H9 (cell line): ENCODE results near the gene TESK2. TPM values are rescaled to one million over a fixed set of nuclear protein-coding genes. Genes with fewer than 3 reads are reported as not detected.

Experiments
- DNase-seq: peaks from one replicate; pipeline ENCODE4 v3.0.0-alpha.2; 2017
- H2AFZ ChIP-seq: one replicate; pipeline ENCODE4 v1.6.1; 2013; ENCODE audit warnings: mild to moderate bottlenecking, low read length, control low read depth, moderate library complexity
- H2AK5ac ChIP-seq: 2 replicates; pipeline ENCODE4 v1.6.1; 2013; ENCODE audit warnings: low read length, control low read depth, mixed read lengths; ENCODE audit not compliant: insufficient read length
- H2BK120ac ChIP-seq: one replicate; pipeline ENCODE4 v1.6.1; 2013; ENCODE audit warnings: low read depth, mild to moderate bottlenecking, low read length, control low read depth, inconsistent platforms; ENCODE audit not compliant: poor library complexity, severe bottlenecking
- H2BK12ac ChIP-seq: 2 replicates; pipeline ENCODE4 v1.6.1; 2013; ENCODE audit warnings: low read length, control low read depth, mixed read lengths, low read depth; ENCODE audit not compliant: insufficient read length
- H2BK15ac ChIP-seq: 2 replicates; pipeline ENCODE4 v1.6.1; 2013; ENCODE audit warnings: low read depth, low read length, control low read depth
- H2BK20ac ChIP-seq: one replicate; pipeline ENCODE4 v1.6.1; 2013; ENCODE audit warnings: low read depth, mild to moderate bottlenecking, low read length, control low read depth, inconsistent platforms; ENCODE audit not compliant: poor library complexity, severe bottlenecking
- H2BK5ac ChIP-seq: 2 replicates; pipeline ENCODE4 v1.6.1; 2013; ENCODE audit warnings: low read length, control low read depth, mixed read lengths; ENCODE audit not compliant: insufficient read length
- H3K14ac ChIP-seq: 2 replicates; pipeline ENCODE4 v1.6.1; 2013; ENCODE audit warnings: low read length, control low read depth; ENCODE audit not compliant: insufficient read depth
- H3K18ac ChIP-seq: 2 replicates; pipeline ENCODE4 v1.6.1; 2013; ENCODE audit warnings: low read depth, mild to moderate bottlenecking, mixed read lengths, low read length, control low read depth; ENCODE audit not compliant: insufficient read length
- H3K23ac ChIP-seq: 2 replicates; pipeline ENCODE4 v1.6.1; 2013; ENCODE audit warnings: low read length, control low read depth, mixed read lengths, low read depth; ENCODE audit not compliant: insufficient read length
- H3K23me2 ChIP-seq: 2 replicates; pipeline ENCODE4 v1.6.1; 2013; ENCODE audit warnings: low read depth, mild to moderate bottlenecking, mixed read lengths, low read length, control low read depth; ENCODE audit not compliant: insufficient read length, poor library complexity, severe bottlenecking
- H3K27ac ChIP-seq: 2 replicates; pipeline ENCODE4 v1.5.1; 2013; ENCODE audit warnings: low read length, control low read depth, mixed read lengths, low read depth; ENCODE audit not compliant: insufficient read length
- H3K27me3 ChIP-seq: 2 replicates; pipeline ENCODE4 v1.6.1; 2013; ENCODE audit warnings: low read length, control low read depth, inconsistent platforms; ENCODE audit not compliant: insufficient read depth
- H3K4ac ChIP-seq: 2 replicates; pipeline ENCODE4 v1.6.1; 2013; ENCODE audit warnings: low read depth, mild to moderate bottlenecking, control low read depth, inconsistent platforms, low read length, moderate library complexity
- H3K4me1 ChIP-seq: 2 replicates; pipeline ENCODE4 v1.6.1; 2013; ENCODE audit warnings: low read length, control low read depth, inconsistent platforms; ENCODE audit not compliant: insufficient read depth
- H3K4me2 ChIP-seq: 2 replicates; pipeline ENCODE4 v1.6.1; 2013; ENCODE audit warnings: low read length, control low read depth, mixed read lengths; ENCODE audit not compliant: insufficient read length, insufficient read depth
- H3K56ac ChIP-seq: 2 replicates; pipeline ENCODE4 v1.6.1; 2013; ENCODE audit warnings: low read depth, mild to moderate bottlenecking, mixed read lengths, low read length, control low read depth; ENCODE audit not compliant: insufficient read length
- H3K79me1 ChIP-seq: 2 replicates; pipeline ENCODE4 v1.6.1; 2013; ENCODE audit warnings: low read depth, mild to moderate bottlenecking, moderate library complexity, low read length, control low read depth, inconsistent platforms; ENCODE audit not compliant: insufficient read depth, poor library complexity, severe bottlenecking
- H3K79me2 ChIP-seq: 2 replicates; pipeline ENCODE4 v1.6.1; 2013; ENCODE audit warnings: low read length, control low read depth, inconsistent platforms; ENCODE audit not compliant: insufficient read depth
- H3K9ac ChIP-seq: 2 replicates; pipeline ENCODE4 v1.6.1; 2013; ENCODE audit warnings: low read length, control low read depth, mixed read lengths; ENCODE audit not compliant: insufficient read length; ENCODE audit errors: extremely low read depth
- H3K9me3 ChIP-seq: one replicate; pipeline ENCODE4 v1.6.1; 2013; ENCODE audit warnings: low read depth, low read length, inconsistent platforms; ENCODE audit not compliant: control insufficient read depth
- H3T11ph ChIP-seq: one replicate; pipeline ENCODE4 v1.6.1; 2013; ENCODE audit warnings: mild to moderate bottlenecking, low read length, control low read depth, inconsistent platforms
- H4K20me1 ChIP-seq: one replicate; pipeline ENCODE4 v1.6.1; 2013; ENCODE audit not compliant: control insufficient read depth, insufficient read length, insufficient read depth
- H4K5ac ChIP-seq: 2 replicates; pipeline ENCODE4 v1.6.1; 2013; ENCODE audit warnings: low read depth, mild to moderate bottlenecking, mixed read lengths, low read length, control low read depth; ENCODE audit not compliant: insufficient read length
- H4K8ac ChIP-seq: replicated peaks from 2 replicates; pipeline ENCODE4 v1.6.1; 2013; ENCODE audit warnings: low read length, control low read depth, mixed read lengths, low read depth; ENCODE audit not compliant: insufficient read length
- H4K91ac ChIP-seq: 2 replicates; pipeline ENCODE4 v1.6.1; 2013; ENCODE audit warnings: low read depth, mild to moderate bottlenecking, moderate library complexity, mixed read lengths, low read length, control low read depth; ENCODE audit not compliant: insufficient read length
- H3K27ac Mint-ChIP-seq, 3 experiments: 2 replicates in 2 of 3; 3 replicates in 1 of 3; pipeline ENCODE4 v1.8.0; 2020 to 2021; ENCODE audit warnings: mixed read lengths in 3 of 3, mild to moderate bottlenecking in 1 of 3, moderate library complexity in 1 of 3
- H3K27me3 Mint-ChIP-seq: 2 replicates; pipeline ENCODE4 v1.8.0; 2021; ENCODE audit warnings: low read depth, mild to moderate bottlenecking, moderate library complexity, mixed read lengths
- H3K36me3 Mint-ChIP-seq, 3 experiments: 2 replicates in 2 of 3; 3 replicates in 1 of 3; pipeline ENCODE4 v1.8.0; 2020 to 2021; ENCODE audit warnings: low read depth in 3 of 3, mixed read lengths in 3 of 3; ENCODE audit not compliant: insufficient read depth in 1 of 3
- H3K4me1 Mint-ChIP-seq, 2 experiments: 2 replicates each; pipeline ENCODE4 v1.8.0; 2020; ENCODE audit warnings: mixed read lengths in 2 of 2
- H3K4me3 Mint-ChIP-seq, 2 experiments: 2 replicates in 1 of 2; 3 replicates in 1 of 2; pipeline ENCODE4 v1.8.0; 2020 to 2021; ENCODE audit warnings: mild to moderate bottlenecking in 2 of 2, mixed read lengths in 2 of 2, moderate library complexity in 1 of 2
- H3K9me3 Mint-ChIP-seq, 2 experiments: 2 replicates in 1 of 2; 3 replicates in 1 of 2; pipeline ENCODE4 v1.8.0; 2020; ENCODE audit warnings: mild to moderate bottlenecking in 2 of 2, mixed read lengths in 2 of 2, moderate library complexity in 1 of 2
- WGBS: extraction: QIAGEN DNeasy Blood & Tissue Kit; methylation state at CpG from one replicate; pipeline ENCODE4 v1.1.7; 2013; ENCODE audit warnings: missing lambda C conversion rate, low lambda C conversion rate, mixed read lengths; ENCODE audit not compliant: insufficient read length; ENCODE audit errors: extremely low coverage; 5-methylcytosine and 5-hydroxymethylcytosine counted together
- total RNA-seq: library from RNA; stranded (reverse); gene quantifications from 2 replicates; pipeline ENCODE4 v1.2.1, GENCODE V29; 2021
- TF ChIP-seq, protein P1 (sequence below): fragments of 200-600 bp; sonication (generic); conservative IDR thresholded peaks from 3 replicates; pipeline ENCODE4 v1.8.0; 2021; ENCODE audit warnings: antibody characterized with exemption, mild to moderate bottlenecking

TESK2 gene
- total RNA-seq, 1 experiment from 2014 or later, result 7.2 TPM

DNA sequence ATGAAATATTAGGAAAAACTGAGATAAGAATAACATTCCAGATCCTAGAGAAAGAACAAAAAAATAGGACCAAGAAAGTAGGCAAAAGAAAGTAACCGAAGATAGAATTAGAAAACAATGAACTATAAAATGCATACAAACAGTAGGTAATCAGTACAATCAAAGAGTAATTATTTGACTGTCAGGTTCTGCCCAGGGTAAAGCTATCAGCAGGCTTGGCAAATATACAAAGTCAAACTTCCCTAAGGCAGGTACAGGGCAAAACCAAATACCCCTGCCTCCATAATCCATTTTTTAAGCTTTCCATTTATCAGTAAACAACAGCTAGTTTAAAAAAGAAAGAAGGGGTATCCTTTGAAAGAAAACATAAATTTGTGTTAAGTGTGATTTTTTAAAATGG is 44.4 kb downstream of the TESK2 start:
- no peak overlapping the region for H3K4ac ChIP-seq
- Mint-ChIP-seq H3K27me3 (no peaks in the 10 kb centered on the region), H3K4me3 (no peak overlapping the region), H3K4me1 (peaks cover 0 to 8% of the 10 kb centered on the region in 2 experiments; a peak in 2 of 4 replicates), H3K36me3 (no peaks in the 10 kb centered on the region), H3K27ac (no peak overlapping the region), H3K9me3 (no peaks in the 10 kb centered on the region; a peak in 1 of 5 replicates)
- no peaks in the 10 kb centered on the region for H4K20me1 ChIP-seq
- H3T11ph ChIP-seq, result no peak overlapping the region
- H3K79me2 ChIP-seq, result no peaks in the 10 kb centered on the region
- H3K56ac ChIP-seq, result no peak overlapping the region
- no peak overlapping the region for H2BK15ac ChIP-seq
- H2BK12ac ChIP-seq, result no peak overlapping the region
- H4K5ac ChIP-seq, result no peak overlapping the region
- H3K27me3 ChIP-seq, result no peaks in the 10 kb centered on the region
- no peak overlapping the region for H3K18ac ChIP-seq
- TF ChIP-seq, protein P1, sequence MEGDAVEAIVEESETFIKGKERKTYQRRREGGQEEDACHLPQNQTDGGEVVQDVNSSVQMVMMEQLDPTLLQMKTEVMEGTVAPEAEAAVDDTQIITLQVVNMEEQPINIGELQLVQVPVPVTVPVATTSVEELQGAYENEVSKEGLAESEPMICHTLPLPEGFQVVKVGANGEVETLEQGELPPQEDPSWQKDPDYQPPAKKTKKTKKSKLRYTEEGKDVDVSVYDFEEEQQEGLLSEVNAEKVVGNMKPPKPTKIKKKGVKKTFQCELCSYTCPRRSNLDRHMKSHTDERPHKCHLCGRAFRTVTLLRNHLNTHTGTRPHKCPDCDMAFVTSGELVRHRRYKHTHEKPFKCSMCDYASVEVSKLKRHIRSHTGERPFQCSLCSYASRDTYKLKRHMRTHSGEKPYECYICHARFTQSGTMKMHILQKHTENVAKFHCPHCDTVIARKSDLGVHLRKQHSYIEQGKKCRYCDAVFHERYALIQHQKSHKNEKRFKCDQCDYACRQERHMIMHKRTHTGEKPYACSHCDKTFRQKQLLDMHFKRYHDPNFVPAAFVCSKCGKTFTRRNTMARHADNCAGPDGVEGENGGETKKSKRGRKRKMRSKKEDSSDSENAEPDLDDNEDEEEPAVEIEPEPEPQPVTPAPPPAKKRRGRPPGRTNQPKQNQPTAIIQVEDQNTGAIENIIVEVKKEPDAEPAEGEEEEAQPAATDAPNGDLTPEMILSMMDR, result no peak
- no peak overlapping the region for H3K4me2 ChIP-seq
- H3K9ac ChIP-seq, result no peak overlapping the region
- WGBS, result no CpG with 5 or more reads among the region's 1 CpG
- DNase-seq, result no peak
- no peak overlapping the region for H2BK5ac ChIP-seq
- H2AFZ ChIP-seq, result no peak overlapping the region
- no peak overlapping the region for H2BK20ac ChIP-seq
- H2AK5ac ChIP-seq, result no peak overlapping the region
- H3K79me1 ChIP-seq, result no peaks in the 10 kb centered on the region
- H2BK120ac ChIP-seq, result no peak overlapping the region
- no peak overlapping the region for H4K91ac ChIP-seq
- no peaks in the 10 kb centered on the region for H3K4me1 ChIP-seq
- H3K23ac ChIP-seq, result no peak overlapping the region
- no peak overlapping the region for H3K14ac ChIP-seq
- no peak overlapping the region for H3K27ac ChIP-seq
- H3K23me2 ChIP-seq, result no peaks in the 10 kb centered on the region
- H4K8ac ChIP-seq, result no peak overlapping the region
- H3K9me3 ChIP-seq, result no peaks in the 10 kb centered on the region
